GM18505 (cell line): Measurements from ENCODE around the gene IFT22.
"Not testable (repeated sequence)": the region's sequence is repeated elsewhere in the genome, so short reads cannot be mapped to it uniquely, and the experiment has no call there.

Source experiments
- ATAC-seq: cut with Tn5 transposase; IDR thresholded peaks from one replicate; pipeline ENCODE4 v1.9.1; 2021; ENCODE audit not compliant: unreplicated experiment
- POLR2A ChIP-seq: IDR thresholded peaks from 4 replicates; pipeline ENCODE4 v1.6.1; 2011; ENCODE audit warnings: borderline replicate concordance; ENCODE audit not compliant: insufficient read depth, insufficient read length; ENCODE audit errors: extremely low read depth

Gene IFT22

GRCh38 chr7:101300465-101301376 is 20.9 kb downstream of the IFT22 start:
- no peak for TF ChIP-seq POLR2A
- no peak for ATAC-seq

- ATAC-seq, result no peak
- TF ChIP-seq POLR2A, result no peak
These were observed 21.8 kb downstream of the IFT22 start for GRCh38 chr7:101299511-101300464.

GRCh38 chr7:101294832-101295121 is 26.8 kb downstream of the IFT22 start:
- ATAC-seq, result no peak
- no peak for TF ChIP-seq POLR2A

- no peak for TF ChIP-seq POLR2A
- ATAC-seq, result no peak
These were observed 27.4 kb downstream of the IFT22 start for GRCh38 chr7:101294039-101294831.

- not testable (repeated sequence) for ATAC-seq
These were observed 28.3 kb downstream of the IFT22 start for GRCh38 chr7:101293069-101294021.

GRCh38 chr7:101292566-101292965 is 29.0 kb downstream of the IFT22 start:
- ATAC-seq, result not testable (repeated sequence)

GRCh38 chr7:101290186-101291037 is 31.2 kb downstream of the IFT22 start:
- ATAC-seq, result not testable (repeated sequence)

GRCh38 chr7:101289687-101290086 is 31.9 kb downstream of the IFT22 start:
- not testable (repeated sequence) for ATAC-seq

- no peak for ATAC-seq
- no peak for TF ChIP-seq POLR2A
These were observed 33.2 kb downstream of the IFT22 start for GRCh38 chr7:101288439-101288838.

- no peak for TF ChIP-seq POLR2A
- no peak for ATAC-seq
These were observed 34.6 kb downstream of the IFT22 start for GRCh38 chr7:101287032-101287431.

- ATAC-seq, result not testable (repeated sequence)
These were observed 35.7 kb downstream of the IFT22 start for GRCh38 chr7:101285880-101286279.

- ATAC-seq, result no peak
- no peak for TF ChIP-seq POLR2A
These were observed 36.4 kb downstream of the IFT22 start for GRCh38 chr7:101285171-101285570.

- not testable (repeated sequence) for ATAC-seq
These were observed 40.7 kb downstream of the IFT22 start for GRCh38 chr7:101280912-101281311.
